Bronchial epithelial cell (primary cell): ENCODE data around the gene TSG101. TPM values are rescaled to one million over a fixed set of nuclear protein-coding genes. Genes with fewer than 3 reads are reported as not detected.

Source experiments
- DNase-seq: peaks from one replicate; pipeline ENCODE4 v3.0.0-alpha.2; 2010; ENCODE audit warnings: low read depth
- FAIRE-seq: peaks from 2 replicates; lab custom pipeline; 2011; peaks lifted over from hg19 to GRCh38; lab: Jason Lieb, UNC
- H3K27me3 ChIP-seq: 2 replicates; pipeline ENCODE4 v1.5.1; 2011; ENCODE audit warnings: low read length; ENCODE audit not compliant: control insufficient read depth, insufficient read depth
- H3K36me3 ChIP-seq: 2 replicates; pipeline ENCODE4 v1.5.1; 2011; ENCODE audit warnings: low read length; ENCODE audit not compliant: control insufficient read depth, insufficient read depth
- H3K4me3 ChIP-seq: 2 replicates; pipeline ENCODE4 v1.5.1; 2011; ENCODE audit warnings: mild to moderate bottlenecking, low read depth, low read length, control low read depth
- CTCF ChIP-seq: IDR thresholded peaks from 2 replicates; pipeline ENCODE4 v1.5.1; 2011; ENCODE audit warnings: mild to moderate bottlenecking, moderate library complexity, low read length, control low read depth, inconsistent platforms; ENCODE audit not compliant: insufficient read depth, severe bottlenecking
- total RNA-seq: library from RNA; depleted of rRNA; stranded (reverse); fragments of >200 nt; gene quantifications from 2 replicates; pipeline ENCODE4 v1.2.1, GENCODE V29; 2014

TSG101 gene
- 71.1 and 79.0 TPM in 2 replicates for total RNA-seq

GRCh38 chr11:18526521-18527296 lies at the start of gene TSG101:
TSS of gene TSG101 (minus strand) at chr11:18526942. CDS start at chr11:18526816, 126 bp downstream.
- FAIRE-seq, result no peak
- Histone ChIP-seq H3K36me3 (peaks cover 1% of the 10 kb centered on the region), H3K4me3 (peak within 1 kb of the TSS; percentile 78), H3K27me3 (no peaks in the 10 kb centered on the region)
- peak; percentile 79 for DNase-seq
- TF ChIP-seq CTCF, result no peak

GRCh38 chr11:18575361-18575760 lies 48.6 kb upstream of the TSG101 start:
- peaks cover 5% of the 10 kb centered on the region for H3K36me3 ChIP-seq
- no peak for TF ChIP-seq CTCF
- DNase-seq (no peak), FAIRE-seq (no peak)
- no peaks in the 10 kb centered on the region for H3K27me3 ChIP-seq
- H3K4me3 ChIP-seq, result no peak overlapping the region

- FAIRE-seq, result no peak
- H3K36me3 ChIP-seq, result peaks cover 4% of the 10 kb centered on the region
- DNase-seq, result no peak
- H3K4me3 ChIP-seq, result no peak overlapping the region
- no peaks in the 10 kb centered on the region for H3K27me3 ChIP-seq
- no peak for TF ChIP-seq CTCF
Measured at GRCh38 chr11:18567081-18567480, 40.3 kb upstream of the TSG101 start.

- Histone ChIP-seq H3K27me3 (no peaks in the 10 kb centered on the region), H3K4me3 (no peak overlapping the region), H3K36me3 (peaks cover 4% of the 10 kb centered on the region)
- FAIRE-seq, result no peak
- no peak for TF ChIP-seq CTCF
- DNase-seq, result no peak
Measured at GRCh38 chr11:18566406-18566805, 39.7 kb upstream of the TSG101 start.

- H3K27me3 ChIP-seq, result no peaks in the 10 kb centered on the region
- H3K36me3 ChIP-seq, result peaks cover 5% of the 10 kb centered on the region
- no peak overlapping the region for H3K4me3 ChIP-seq
- no peak for DNase-seq
- FAIRE-seq, result no peak
- TF ChIP-seq CTCF, result no peak
Measured at GRCh38 chr11:18564149-18564548, 37.4 kb upstream of the TSG101 start.
